ENCODE measurements around the gene KLF6. TPM values are rescaled to one million over a fixed set of nuclear protein-coding genes. Genes with fewer than 3 reads are reported as not detected.

KLF6 gene
- total RNA-seq, 2 experiments from 2014 or later: 144 to 151 TPM

DNA sequence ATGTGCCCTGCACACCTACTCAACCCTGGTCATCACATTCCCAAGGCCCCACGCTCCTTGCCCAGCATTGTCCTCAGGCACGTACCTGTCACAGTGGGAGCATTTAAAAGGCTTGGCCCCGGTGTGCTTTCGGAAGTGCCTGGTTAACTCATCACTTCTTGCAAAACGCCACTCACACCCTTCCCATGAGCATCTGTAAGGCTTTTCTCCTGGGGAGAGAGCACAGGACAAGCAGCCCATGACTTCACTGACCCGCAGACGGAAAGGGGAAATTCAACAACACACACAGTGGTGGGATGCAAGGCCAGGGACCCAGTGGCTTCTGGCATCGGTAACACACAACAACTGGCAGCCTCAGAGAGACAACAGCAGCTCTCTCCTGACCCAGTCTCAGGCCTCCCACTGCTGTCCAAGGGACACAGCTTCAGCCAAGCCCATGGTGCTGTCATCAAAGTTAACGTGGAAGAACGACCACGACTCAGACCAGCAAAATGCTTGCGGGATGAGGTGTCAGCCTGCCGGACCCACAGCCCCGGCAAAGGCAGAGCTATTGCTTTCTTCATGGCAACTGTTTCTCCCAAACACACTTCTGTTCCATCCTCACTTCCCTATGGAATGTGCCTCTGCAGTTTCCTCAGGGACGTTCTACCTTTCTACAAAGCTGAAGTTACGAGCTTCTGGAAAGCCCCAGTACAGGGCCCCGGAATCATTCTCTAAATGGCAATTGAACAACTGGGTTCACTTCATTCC, 4.8 kb downstream of the KLF6 start:
- intact Hi-C loops (cut with micrococcal nuclease): loop anchor here (5.0 kb wide), 2 partner anchors 167 to 218 kb away; no protein-coding TSS in a partner anchor
- Mint-ChIP-seq H3K4me1 (ENCODE audit: low read depth) (peaks cover 61% of the 10 kb centered on the region), H3K27me3 (peaks cover 2% of the 10 kb centered on the region), H3K9me3 (no peaks in the 10 kb centered on the region), H3K27ac (peak overlapping the region; percentile 98), H3K36me3 (peaks cover 91% of the 10 kb centered on the region), H3K4me3 (peak overlapping the region; percentile 96)
- ChIA-PET CTCF (interaction anchor here (1.0 kb wide), 1 partner anchor 22 kb away, joined by 3 read pairs; no protein-coding TSS in a partner anchor), POLR2A (interaction anchor here (0.9 to 7.2 kb wide), 8 partner anchors 17 to 350 kb away, joined by 3 to 405 read pairs (median 83); no protein-coding TSS in a partner anchor)
- no peak for DNase-seq

DNA sequence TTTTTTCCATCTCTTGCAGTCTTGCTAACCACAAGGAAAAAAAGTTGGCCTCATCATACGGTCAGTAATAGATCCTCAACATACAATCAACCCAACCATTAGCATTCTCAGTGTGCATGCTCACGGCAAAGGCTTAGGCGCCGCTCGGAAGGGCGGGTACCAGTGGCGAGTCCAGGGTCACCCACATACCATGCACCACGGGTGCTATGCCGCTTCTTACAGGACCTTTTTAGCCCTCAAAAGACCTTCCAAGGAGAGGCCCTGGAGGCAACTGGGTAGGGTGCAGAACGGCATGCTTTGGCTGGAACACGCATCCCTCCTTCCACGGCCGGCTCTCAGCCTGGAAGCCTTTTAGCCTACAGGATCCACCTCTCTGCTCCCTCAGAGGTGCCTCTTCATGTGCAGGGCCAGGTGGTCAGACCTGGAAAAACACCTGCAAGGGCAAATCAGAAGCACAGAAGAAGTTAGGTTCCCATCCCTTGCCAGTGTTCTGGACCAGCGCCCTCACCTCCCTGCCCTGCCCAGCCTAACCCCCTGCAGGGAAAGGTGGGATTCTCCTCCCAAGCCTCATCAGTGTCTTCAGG, 5.8 kb downstream of the KLF6 start:
- POLR2A ChIA-PET: interaction anchor here (0.7 to 7.0 kb wide), 7 partner anchors 14 to 32 kb away, joined by 3 to 112 read pairs (median 18); no protein-coding TSS in a partner anchor

GRCh38 chr10:3778692-3779157, 6.3 kb downstream of the KLF6 start:
- Mint-ChIP-seq H3K27ac (peak overlapping the region; percentile 98), H3K4me3 (peak overlapping the region; percentile 96), H3K27me3 (peaks cover 2% of the 10 kb centered on the region), H3K9me3 (no peaks in the 10 kb centered on the region), H3K4me1 (ENCODE audit: low read depth) (peaks cover 74% of the 10 kb centered on the region), H3K36me3 (peaks cover 92% of the 10 kb centered on the region)
- no peak for DNase-seq
- ChIA-PET CTCF (interaction anchor here (0.5 to 1.9 kb wide), 5 partner anchors 14 to 585 kb away, joined by 3 to 8 read pairs (median 6); no protein-coding TSS in a partner anchor), POLR2A (interaction anchor here (0.7 to 5.7 kb wide), 16 partner anchors 14 to 310 kb away, joined by 3 to 49 read pairs (median 8); no protein-coding TSS in a partner anchor)
- intact Hi-C loops (cut with micrococcal nuclease): loop anchor here (5.0 kb wide), 2 partner anchors 111 to 171 kb away; no protein-coding TSS in a partner anchor

More for the DNA sequence above, 5.8 kb downstream of the KLF6 start:
- Mint-ChIP-seq H3K27me3 (peaks cover 2% of the 10 kb centered on the region), H3K27ac (peak overlapping the region; percentile 98), H3K36me3 (peaks cover 92% of the 10 kb centered on the region), H3K9me3 (no peaks in the 10 kb centered on the region), H3K4me3 (peak overlapping the region; percentile 96), H3K4me1 (ENCODE audit: low read depth) (peaks cover 69% of the 10 kb centered on the region)
- CTCF ChIA-PET: interaction anchor here (1.1 to 1.5 kb wide), 3 partner anchors 15 to 582 kb away, joined by 4 to 8 read pairs (median 7); no protein-coding TSS in a partner anchor
- intact Hi-C loops (cut with micrococcal nuclease): loop anchor here (5.0 kb wide), 2 partner anchors 112 to 172 kb away; no protein-coding TSS in a partner anchor
- DNase-seq: no peak

DNA sequence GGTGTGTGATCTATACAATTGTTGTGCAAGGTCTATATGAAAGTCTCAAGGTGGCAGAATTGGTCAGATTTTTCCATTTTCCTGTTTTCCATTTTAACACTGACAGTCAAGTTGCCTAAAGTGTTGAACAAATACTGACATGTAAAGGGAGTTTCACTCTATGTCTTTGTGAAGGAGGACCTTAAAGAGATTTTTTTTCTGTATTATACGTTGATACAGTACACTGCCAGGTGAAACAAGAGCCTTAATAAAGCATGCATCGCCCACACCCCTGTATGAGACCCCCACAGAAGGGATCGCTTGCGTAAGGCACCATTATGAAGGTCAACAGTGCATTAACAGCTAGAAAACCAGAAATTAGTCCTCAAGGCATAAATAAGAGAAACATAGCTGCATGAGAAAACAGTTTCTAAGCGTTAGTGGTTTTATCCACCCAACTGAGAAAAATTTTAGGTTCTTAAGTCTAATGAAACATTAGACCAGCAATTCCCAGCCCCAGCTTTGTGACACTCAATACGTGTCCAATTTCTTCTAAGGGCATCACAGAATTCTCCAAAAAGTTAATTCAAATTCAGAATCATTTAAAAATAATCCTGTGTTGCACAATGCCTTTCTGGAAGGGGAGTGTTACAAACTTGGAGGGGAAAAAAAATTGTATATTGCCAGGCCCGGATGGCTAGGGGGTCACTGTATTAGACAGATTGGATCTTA, 6.9 kb downstream of the KLF6 start:
- H3K4me3 Mint-ChIP-seq: peak overlapping the region; percentile 96
- peaks cover 77% of the 10 kb centered on the region for H3K4me1 Mint-ChIP-seq (ENCODE audit: low read depth)
- H3K9me3 Mint-ChIP-seq: no peaks in the 10 kb centered on the region
- peaks cover 89% of the 10 kb centered on the region for H3K36me3 Mint-ChIP-seq
- ChIA-PET CTCF (interaction anchor here (0.5 to 1.9 kb wide), 7 partner anchors 14 to 585 kb away, joined by 3 to 8 read pairs (median 4); no protein-coding TSS in a partner anchor), POLR2A (interaction anchor here (0.7 to 5.7 kb wide), 19 partner anchors 13 to 310 kb away, joined by 3 to 49 read pairs (median 7); no protein-coding TSS in a partner anchor)
- H3K27ac Mint-ChIP-seq: peak overlapping the region; percentile 98
- no peaks in the 10 kb centered on the region for H3K27me3 Mint-ChIP-seq
- intact Hi-C loops (cut with micrococcal nuclease): loop anchor here (1.0 to 5.0 kb wide), 6 partner anchors 20 to 171 kb away; no protein-coding TSS in a partner anchor
- DNase-seq: no peak

- H3K4me1 Mint-ChIP-seq (ENCODE audit: low read depth): peaks cover 77% of the 10 kb centered on the region
- POLR2A ChIA-PET: interaction anchor here (0.5 to 5.7 kb wide), 22 partner anchors 8 to 579 kb away, joined by 3 to 49 read pairs (median 6); partner anchors contain the start of gene KLF6
- intact Hi-C loops (cut with micrococcal nuclease): loop anchor here (1.0 to 5.0 kb wide), 6 partner anchors 19 to 170 kb away; no protein-coding TSS in a partner anchor
- H3K36me3 Mint-ChIP-seq: peaks cover 77% of the 10 kb centered on the region
- DNase-seq: peak; percentile 70
- no peaks in the 10 kb centered on the region for H3K27me3 Mint-ChIP-seq
- peak overlapping the region; percentile 67 for H3K4me3 Mint-ChIP-seq
- CTCF ChIA-PET: interaction anchor here (0.6 to 1.9 kb wide), 7 partner anchors 13 to 583 kb away, joined by 3 to 6 read pairs (median 4); no protein-coding TSS in a partner anchor
- H3K27ac Mint-ChIP-seq: peak overlapping the region; percentile 83
- H3K9me3 Mint-ChIP-seq: no peaks in the 10 kb centered on the region
Measured at GRCh38 chr10:3776796-3777571, 8.0 kb downstream of the KLF6 start.

GRCh38 chr10:3775696-3776551, 9.1 kb downstream of the KLF6 start:
- ChIA-PET CTCF (interaction anchor here (1.2 to 1.9 kb wide), 5 partner anchors 18 to 881 kb away, joined by 3 to 8 read pairs (median 3); no protein-coding TSS in a partner anchor), POLR2A (interaction anchor here (0.5 to 5.7 kb wide), 22 partner anchors 7 to 578 kb away, joined by 3 to 49 read pairs (median 5); partner anchors contain the start of gene KLF6)
- no peaks in the 10 kb centered on the region for H3K27me3 Mint-ChIP-seq
- peak; percentile 49 for DNase-seq
- peaks cover 67% of the 10 kb centered on the region for H3K36me3 Mint-ChIP-seq
- peak overlapping the region; percentile 82 for H3K27ac Mint-ChIP-seq
- intact Hi-C loops (cut with micrococcal nuclease): loop anchor here (2.0 to 5.0 kb wide), 3 partner anchors 109 to 169 kb away; no protein-coding TSS in a partner anchor
- peaks cover 67% of the 10 kb centered on the region for H3K4me1 Mint-ChIP-seq (ENCODE audit: low read depth)
- H3K4me3 Mint-ChIP-seq: peak overlapping the region; percentile 25
- H3K9me3 Mint-ChIP-seq: no peaks in the 10 kb centered on the region

DNA sequence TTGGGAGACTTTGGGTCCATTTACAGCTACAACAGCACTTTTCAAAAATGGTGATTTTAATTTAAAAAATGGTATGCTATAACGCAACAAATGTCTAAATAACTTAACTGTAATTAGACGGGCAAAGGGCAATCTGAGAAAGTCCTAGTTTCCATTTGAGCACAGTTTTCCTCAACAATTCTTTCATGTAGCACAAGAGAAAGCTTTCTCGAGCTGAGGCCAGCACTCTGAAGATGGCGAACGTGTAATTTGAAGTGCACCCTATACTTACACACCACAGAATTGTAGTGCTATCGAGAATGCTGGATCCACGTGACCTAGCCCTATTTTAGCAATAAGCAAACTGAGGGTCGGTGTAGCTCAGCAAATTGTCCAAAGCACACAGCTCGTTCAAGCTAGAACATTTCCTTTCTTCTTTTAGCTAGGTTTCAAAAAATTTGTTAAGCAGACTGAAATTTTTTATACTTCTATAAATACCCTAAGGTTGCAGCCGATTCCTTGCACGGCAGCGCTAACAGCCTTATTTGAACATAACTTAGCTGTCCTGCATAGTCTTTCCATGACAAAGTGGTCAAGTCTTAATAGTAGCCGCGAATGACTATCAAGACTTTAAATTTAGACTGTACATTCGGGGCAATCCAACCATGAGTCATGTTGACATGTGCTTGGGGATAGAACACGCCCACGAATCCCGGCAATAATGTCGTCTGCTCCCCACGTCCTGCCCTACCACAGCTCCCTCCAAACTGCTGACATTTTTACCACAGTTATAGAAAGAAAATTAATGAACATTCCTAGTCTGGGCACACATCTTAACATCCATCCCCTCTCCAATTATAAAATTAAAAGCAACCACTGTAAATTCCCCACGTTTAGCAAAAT, 10.0 kb downstream of the KLF6 start:
- CTCF ChIA-PET: interaction anchor here (1.0 to 1.9 kb wide), 7 partner anchors 10 to 882 kb away, joined by 3 to 8 read pairs (median 3); no protein-coding TSS in a partner anchor
- peak overlapping the region; percentile 82 for H3K27ac Mint-ChIP-seq
- peak; percentile 54 for DNase-seq
- H3K4me3 Mint-ChIP-seq: peak overlapping the region; percentile 25
- H3K4me1 Mint-ChIP-seq (ENCODE audit: low read depth): peaks cover 59% of the 10 kb centered on the region
- no peaks in the 10 kb centered on the region for H3K27me3 Mint-ChIP-seq
- intact Hi-C loops (cut with micrococcal nuclease): loop anchor here (1.0 to 5.0 kb wide), 3 partner anchors 10 to 168 kb away; no protein-coding TSS in a partner anchor
- POLR2A ChIA-PET: interaction anchor here (1.0 to 5.7 kb wide), 15 partner anchors 8 to 577 kb away, joined by 3 to 49 read pairs (median 5); partner anchors contain the start of gene KLF6
- no peaks in the 10 kb centered on the region for H3K9me3 Mint-ChIP-seq
- H3K36me3 Mint-ChIP-seq: peaks cover 58% of the 10 kb centered on the region

DNA sequence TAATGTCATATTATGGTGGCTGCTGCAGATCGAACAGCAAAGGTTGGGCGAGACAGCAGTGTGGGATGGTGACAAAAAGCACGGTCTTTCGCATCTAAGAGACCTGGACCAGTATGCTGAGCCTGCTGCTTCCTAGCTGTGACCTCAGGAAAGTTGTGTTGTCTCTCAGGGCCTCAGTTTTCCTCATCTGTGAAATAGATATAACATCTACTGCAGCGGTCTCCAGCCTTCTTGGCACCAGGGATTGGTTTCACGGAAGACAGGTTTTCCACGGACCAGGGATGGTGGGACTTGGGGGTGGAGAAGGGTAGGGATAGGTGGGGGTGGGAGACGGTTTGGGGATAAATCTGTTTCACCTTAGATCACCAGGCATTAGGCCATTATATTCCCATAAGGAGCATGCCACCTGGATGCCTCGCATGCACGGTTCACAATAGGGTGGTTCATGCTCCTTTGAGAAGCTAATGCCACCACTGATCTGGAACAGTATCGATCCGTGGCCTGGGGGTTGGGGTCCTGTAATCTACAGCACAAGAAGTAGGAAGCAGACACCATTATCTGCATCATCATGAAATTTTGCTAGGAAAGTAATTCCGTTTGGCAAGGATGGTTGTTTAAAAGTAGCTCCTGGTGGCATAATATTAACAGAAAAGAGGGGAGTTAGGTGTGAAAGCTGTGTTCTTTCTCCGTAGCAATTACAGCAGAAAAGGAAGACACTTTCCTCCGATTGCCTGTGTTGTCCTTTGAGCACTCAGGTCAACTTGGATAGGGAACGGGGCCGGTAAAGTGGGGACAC, 10.8 kb downstream of the KLF6 start:
- H3K27me3 Mint-ChIP-seq: no peaks in the 10 kb centered on the region
- peak overlapping the region; percentile 7 for H3K4me3 Mint-ChIP-seq
- H3K9me3 Mint-ChIP-seq: no peaks in the 10 kb centered on the region
- H3K27ac Mint-ChIP-seq: peak overlapping the region; percentile 64
- H3K36me3 Mint-ChIP-seq: peaks cover 50% of the 10 kb centered on the region
- ChIA-PET CTCF (interaction anchor here (0.5 to 1.9 kb wide), 6 partner anchors 9 to 997 kb away, joined by 3 to 8 read pairs (median 4); no protein-coding TSS in a partner anchor), POLR2A (interaction anchor here (1.0 to 5.7 kb wide), 11 partner anchors 9 to 576 kb away, joined by 3 to 49 read pairs (median 8); partner anchors contain the start of gene KLF6)
- intact Hi-C loops (cut with micrococcal nuclease): loop anchor here (1.0 kb wide), 1 partner anchor 9 kb away; no protein-coding TSS in a partner anchor
- peaks cover 57% of the 10 kb centered on the region for H3K4me1 Mint-ChIP-seq (ENCODE audit: low read depth)
- DNase-seq: no peak
